Astrocyte of the spinal cord (primary cell): ENCODE results near the gene PUS3.
A peak's percentile ranks its signal among the peaks of the same experiment; 100 is the strongest.

Experiments
- DNase-seq: peaks from one replicate; pipeline ENCODE4 v3.0.0; 2011; ENCODE audit warnings: low read depth, low spot score
- H3K4me3 ChIP-seq: 2 replicates; pipeline ENCODE4 v1.5.1; 2011; ENCODE audit warnings: low read depth, mild to moderate bottlenecking, low read length, moderate library complexity
- CTCF ChIP-seq: IDR thresholded peaks from 2 replicates; pipeline ENCODE4 v1.5.1; 2012; ENCODE audit warnings: low read depth, mild to moderate bottlenecking, low read length, inconsistent platforms
- in situ Hi-C: cut with HindIII; loops from 2 replicates; pipeline ENCODE4 v1.10.0; 2017; ENCODE audit warnings: low sequenced_read_pairs

Gene PUS3

GRCh38 chr11:125945011-125945796, 42.2 kb upstream of the PUS3 start:
- in situ Hi-C loops: loop anchor here (25.0 kb wide), 1 partner anchor 242 kb away; no protein-coding TSS in a partner anchor
- no peak for TF ChIP-seq CTCF
- no peak overlapping the region for H3K4me3 ChIP-seq
- DNase-seq: no peak

- in situ Hi-C loops: loop anchor here (25.0 kb wide), 1 partner anchor 243 kb away; no protein-coding TSS in a partner anchor
- H3K4me3 ChIP-seq: no peak overlapping the region
- no peak for TF ChIP-seq CTCF
- DNase-seq: no peak
Observed at GRCh38 chr11:125944350-125945010, 41.5 kb upstream of the PUS3 start.

DNA sequence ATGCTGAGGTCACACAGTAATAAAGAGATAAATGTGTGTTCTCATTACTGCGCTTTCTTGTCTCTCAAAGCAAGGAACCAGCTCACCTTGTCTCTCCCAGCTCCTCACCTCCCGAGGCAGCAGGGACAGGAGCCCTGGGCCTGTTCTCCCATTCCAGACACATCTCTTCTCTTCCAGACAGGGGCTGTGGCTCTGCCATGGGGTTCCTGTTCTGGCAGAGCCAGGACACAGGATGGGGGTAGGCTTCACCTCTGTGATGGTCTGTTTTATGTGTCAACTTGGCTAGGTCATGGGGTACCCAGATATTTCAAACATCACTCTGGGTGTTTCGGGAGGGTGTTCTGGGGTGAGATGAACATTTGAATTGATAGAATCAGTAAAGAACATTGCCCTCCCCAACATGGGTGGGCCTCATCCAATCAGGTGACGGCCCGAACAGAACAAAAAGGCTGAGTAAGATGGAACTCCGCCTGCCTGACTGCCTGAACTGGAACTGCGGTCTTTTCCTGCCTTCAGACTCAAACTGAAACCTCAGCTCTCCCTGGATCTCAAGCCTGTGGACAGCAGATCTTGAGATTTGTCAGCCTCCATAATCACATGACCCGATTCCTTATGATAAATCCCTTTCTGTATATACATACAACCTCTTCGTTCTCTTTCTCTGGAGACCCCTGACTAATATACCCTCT, 40.8 kb upstream of the PUS3 start:
- DNase-seq: no peak
- TF ChIP-seq CTCF: no peak
- in situ Hi-C loops: loop anchor here (25.0 kb wide), 1 partner anchor 243 kb away; no protein-coding TSS in a partner anchor
- H3K4me3 ChIP-seq: no peak overlapping the region

- no peak for DNase-seq
- H3K4me3 ChIP-seq: no peak overlapping the region
- no peak for TF ChIP-seq CTCF
- in situ Hi-C loops: loop anchor here (25.0 kb wide), 1 partner anchor 244 kb away; no protein-coding TSS in a partner anchor
Observed at GRCh38 chr11:125942771-125943428, 39.9 kb upstream of the PUS3 start.

GRCh38 chr11:125941619-125942611, 38.9 kb upstream of the PUS3 start:
- in situ Hi-C loops: loop anchor here (25.0 kb wide), 1 partner anchor 245 kb away; no protein-coding TSS in a partner anchor
- DNase-seq: peak; percentile 10

More at GRCh38 chr11:125941619-125942611, 38.9 kb upstream of the PUS3 start:
- peak; percentile 84 for TF ChIP-seq CTCF
- H3K4me3 ChIP-seq: no peak overlapping the region
